ENCODE measurements around the gene MTOR. TPM values are rescaled to one million over a fixed set of nuclear protein-coding genes. Genes with fewer than 3 reads are reported as not detected.
"Not testable (repeated sequence)": the region's sequence is repeated elsewhere in the genome, so short reads cannot be mapped to it uniquely, and the experiment has no call there.

The MTOR gene
- total RNA-seq, 1 donor from 2014 or later: 34.9 TPM

GRCh38 chr1:11184973-11185372 is 77.4 kb downstream of the MTOR start:
- intact Hi-C loops (cut with micrococcal nuclease): no loop called here

GRCh38 chr1:11182884-11183283 is 79.5 kb downstream of the MTOR start:
- Histone ChIP-seq H3K27me3 (ENCODE audit: low read depth) (no peaks in the 10 kb centered on the region), H3K4me1 (peaks cover 28% of the 10 kb centered on the region), H3K36me3 (peaks cover 25% of the 10 kb centered on the region), H3K27ac (replicated peaks) (no peak overlapping the region), H3K9me3 (replicated peaks) (no peaks in the 10 kb centered on the region), H3K4me3 (no peak overlapping the region)
- intact Hi-C loops (cut with micrococcal nuclease): no loop called here
- DNase-seq: no peak
- no peak for TF ChIP-seq CTCF (IDR thresholded peaks at IDR 0.05; ENCODE audit: borderline replicate concordance)

More at GRCh38 chr1:11184973-11185372, 77.4 kb downstream of the MTOR start:
- no peaks in the 10 kb centered on the region for H3K9me3 ChIP-seq (replicated peaks)
- H3K27me3 ChIP-seq (ENCODE audit: low read depth): no peaks in the 10 kb centered on the region
- H3K36me3 ChIP-seq: peaks cover 31% of the 10 kb centered on the region
- TF ChIP-seq CTCF (IDR thresholded peaks at IDR 0.05; ENCODE audit: borderline replicate concordance): no peak
- no peak for DNase-seq
- no peak overlapping the region for H3K27ac ChIP-seq (replicated peaks)
- H3K4me1 ChIP-seq: peaks cover 30% of the 10 kb centered on the region
- H3K4me3 ChIP-seq: no peak overlapping the region

DNA sequence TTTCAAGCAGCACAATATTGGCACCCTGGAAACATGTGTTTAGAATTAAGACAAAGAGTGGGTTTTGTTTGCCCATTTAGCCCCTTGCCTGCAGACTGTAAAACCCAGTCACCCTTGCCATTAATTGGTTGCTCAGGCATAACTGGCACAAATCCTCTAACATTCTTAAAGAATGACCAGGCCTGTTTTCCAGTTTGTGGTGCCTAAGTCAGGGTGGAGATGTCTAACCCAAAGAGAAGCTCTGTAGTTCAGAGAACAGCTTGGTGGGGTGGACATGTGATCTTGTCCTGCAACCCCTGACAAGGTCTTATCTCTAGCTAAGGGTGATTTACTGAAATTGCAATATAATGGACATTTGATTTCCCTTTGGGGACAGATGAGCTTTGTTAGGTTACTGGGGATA is 82.0 kb downstream of the MTOR start:
- H3K4me3 ChIP-seq: no peak overlapping the region
- intact Hi-C loops (cut with micrococcal nuclease): no loop called here
- H3K4me1 ChIP-seq: peaks cover 45% of the 10 kb centered on the region
- H3K27ac ChIP-seq (replicated peaks): no peak overlapping the region
- H3K36me3 ChIP-seq: peaks cover 25% of the 10 kb centered on the region
- DNase-seq: no peak
- H3K9me3 ChIP-seq (replicated peaks): no peaks in the 10 kb centered on the region
- H3K27me3 ChIP-seq (ENCODE audit: low read depth): no peaks in the 10 kb centered on the region
- TF ChIP-seq CTCF (IDR thresholded peaks at IDR 0.05; ENCODE audit: borderline replicate concordance): no peak

GRCh38 chr1:11179749-11180148 is 82.6 kb downstream of the MTOR start:
- H3K9me3 ChIP-seq (replicated peaks); H3K27me3 ChIP-seq (ENCODE audit: low read depth); intact Hi-C loops (cut with micrococcal nuclease); DNase-seq; H3K4me3 ChIP-seq: not testable (repeated sequence)
- Histone ChIP-seq H3K36me3 (peaks cover 23% of the 10 kb centered on the region), H3K27ac (replicated peaks) (peak overlapping the region; percentile 62), H3K4me1 (peaks cover 46% of the 10 kb centered on the region)

- no peak for DNase-seq
- Histone ChIP-seq H3K4me3 (no peak overlapping the region), H3K27ac (replicated peaks) (peak overlapping the region; percentile 62), H3K9me3 (replicated peaks) (no peaks in the 10 kb centered on the region), H3K27me3 (ENCODE audit: low read depth) (no peaks in the 10 kb centered on the region), H3K4me1 (peaks cover 50% of the 10 kb centered on the region), H3K36me3 (peaks cover 17% of the 10 kb centered on the region)
- intact Hi-C loops (cut with micrococcal nuclease): no loop called here
- no peak for TF ChIP-seq CTCF (IDR thresholded peaks at IDR 0.05; ENCODE audit: borderline replicate concordance)
These were observed 83.2 kb downstream of the MTOR start for GRCh38 chr1:11179125-11179524.

GRCh38 chr1:11178021-11179015 is 84.0 kb downstream of the MTOR start:
- Histone ChIP-seq H3K4me3 (no peak overlapping the region), H3K27me3 (ENCODE audit: low read depth) (no peaks in the 10 kb centered on the region), H3K9me3 (replicated peaks) (no peaks in the 10 kb centered on the region), H3K4me1 (peaks cover 56% of the 10 kb centered on the region), H3K36me3 (peaks cover 12% of the 10 kb centered on the region), H3K27ac (replicated peaks) (peak overlapping the region; percentile 62)
- no peak for DNase-seq
- TF ChIP-seq CTCF (IDR thresholded peaks at IDR 0.05; ENCODE audit: borderline replicate concordance): no peak
- intact Hi-C loops (cut with micrococcal nuclease): no loop called here
